Peyer's patch (tissue), 4 donors: ENCODE results near the gene NTNG2.

ENCODE experiments used
- CTCF ChIP-seq, 6 experiments: fragments of 450-650 bp in 4 of 6; fragments of 200-600 bp in 2 of 6; sonication (generic) in 1 of 6; IDR thresholded peaks; one replicate each; pipeline ENCODE4 v1.5.1; 2017 to 2019; ENCODE audit warnings: antibody characterized with exemption in 6 of 6, mild to moderate bottlenecking in 3 of 6, moderate library complexity in 1 of 6
- POLR2A ChIP-seq, 2 donors: fragments of 450-650 bp; IDR thresholded peaks; one replicate each; pipeline ENCODE4 v1.5.1; 2017; ENCODE audit warnings: antibody characterized with exemption in 2 of 2, mild to moderate bottlenecking in 2 of 2, moderate library complexity in 2 of 2

DNA sequence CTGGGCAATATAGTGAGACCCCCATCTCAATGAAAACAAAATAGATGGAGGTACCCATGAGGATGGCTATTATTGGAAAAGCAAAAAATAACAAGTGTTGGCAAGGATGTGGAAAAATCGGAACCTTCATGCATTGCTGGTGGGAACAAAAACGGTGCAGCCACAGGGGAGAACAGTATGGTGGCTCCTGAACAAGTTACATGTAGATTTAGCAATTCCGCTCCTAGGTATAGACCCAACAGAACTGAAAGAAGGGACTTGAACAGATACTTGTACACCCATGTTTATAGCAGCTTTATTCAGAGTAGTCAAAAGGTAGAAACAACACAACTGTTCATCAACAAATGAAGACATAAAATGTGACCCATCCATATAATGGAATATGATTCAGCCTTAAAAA, 43.0 kb downstream of the NTNG2 start:
- TF ChIP-seq CTCF (IDR thresholded peaks at IDR 0.05): no peak
- no peak for TF ChIP-seq POLR2A (IDR thresholded peaks at IDR 0.05)
